NCI-H2029 (cell line): Measurements from ENCODE around the gene PTRH2.
"Not testable (repeated sequence)": the region's sequence is repeated elsewhere in the genome, so short reads cannot be mapped to it uniquely, and the experiment has no call there.

Source experiments
- DNase-seq: peaks from one replicate; lab custom pipeline; 2025; lab: John Stamatoyannopoulos, UW

PTRH2 gene

DNA sequence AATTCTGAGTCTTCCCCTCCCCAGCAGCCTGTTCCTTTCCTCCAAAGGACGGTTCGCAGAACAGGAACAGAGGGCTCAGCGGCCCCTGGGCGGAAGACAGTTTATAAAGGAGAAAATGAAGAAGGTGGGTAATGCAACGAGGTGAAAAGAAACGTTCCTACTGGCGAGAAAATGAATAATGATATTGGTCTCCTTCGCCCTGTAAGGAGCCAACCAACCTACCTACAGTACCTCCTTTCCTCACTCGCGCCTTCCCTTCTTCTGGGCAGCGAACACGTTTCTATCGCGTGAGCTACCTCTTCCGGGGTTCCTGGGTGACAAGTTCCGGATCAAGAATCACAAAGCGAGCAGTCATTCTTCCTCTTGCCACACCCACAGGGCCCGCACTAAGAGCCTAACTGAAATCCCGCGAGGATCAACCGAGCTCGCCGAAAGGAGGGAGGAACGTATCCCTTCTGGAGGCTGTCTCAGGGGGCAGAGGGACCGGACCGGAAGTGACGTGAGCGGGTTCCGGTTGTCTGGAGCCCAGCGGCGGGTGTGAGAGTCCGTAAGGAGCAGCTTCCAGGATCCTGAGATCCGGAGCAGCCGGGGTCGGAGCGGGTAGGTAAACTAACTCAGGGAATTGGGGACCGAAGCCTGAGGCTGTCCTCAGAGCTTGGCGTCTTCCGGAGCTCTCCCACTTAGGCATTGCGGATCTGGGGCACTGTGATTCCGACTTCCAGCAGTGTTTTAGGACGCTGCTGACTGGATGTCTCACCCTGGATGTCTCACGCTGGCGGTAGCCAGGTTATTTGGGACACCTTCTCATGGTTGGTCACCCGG, at the start of gene PTRH2, which contains the start of gene VMP1:
TSS of gene PTRH2 (minus strand) at position 282 of the 822 bp plus-strand sequence. CDS start 9,452 bp downstream, outside the sequence.
TSS of gene VMP1 (plus strand) at position 506 of the 822 bp plus-strand sequence. CDS start 23,793 bp downstream, outside the sequence.
- DNase-seq: peak; percentile 99

DNA sequence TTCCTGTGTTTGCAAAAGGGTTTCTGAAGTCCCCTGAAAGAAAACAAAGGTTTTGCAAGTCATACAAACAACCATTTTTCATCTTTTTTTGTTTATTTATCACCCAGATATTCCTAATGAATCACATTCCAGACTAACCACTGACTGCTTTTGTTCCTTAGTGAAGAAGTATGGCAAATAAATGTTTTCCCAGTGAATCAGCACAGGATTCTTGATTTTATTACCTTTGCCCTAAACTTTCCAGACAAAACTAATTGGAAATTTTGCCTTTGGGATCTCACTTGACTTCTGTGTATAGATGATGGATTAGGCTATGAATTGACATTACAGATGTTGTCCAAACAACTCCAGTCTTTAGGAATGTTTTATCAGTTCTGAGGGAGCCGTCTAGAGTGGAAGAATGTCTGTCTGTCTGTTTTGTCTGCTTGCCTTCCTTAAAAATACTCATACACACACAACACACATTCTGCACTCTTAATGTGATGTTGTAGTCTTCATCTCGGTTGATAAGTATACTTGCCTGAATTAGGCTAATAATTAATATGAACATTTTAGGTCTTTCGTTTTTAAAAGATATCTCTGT, 49.1 kb upstream of the PTRH2 start:
- DNase-seq: no peak

DNA sequence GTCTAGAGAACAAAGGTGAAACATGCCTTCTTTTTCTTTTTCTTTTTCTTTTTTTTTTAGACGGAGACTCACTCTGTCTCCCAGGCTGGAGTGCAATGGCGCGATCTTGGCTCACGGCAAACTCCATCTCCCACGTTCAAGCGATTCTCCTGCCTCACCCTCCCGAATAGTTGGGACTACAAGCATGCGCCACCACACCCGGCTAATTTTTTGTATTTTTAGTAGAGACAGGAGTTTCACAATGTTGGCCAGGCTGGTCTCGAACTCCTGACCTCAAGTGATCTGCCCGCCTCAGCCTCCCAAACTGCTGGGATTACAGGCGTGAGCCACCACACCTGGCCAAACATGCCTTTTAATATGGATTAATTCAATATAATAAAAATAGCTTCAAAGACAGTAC, 47.8 kb upstream of the PTRH2 start:
- DNase-seq: not testable (repeated sequence)

GRCh38 chr17:59754552-59754951, 47.3 kb upstream of the PTRH2 start:
- DNase-seq: no peak

GRCh38 chr17:59753522-59754467, 46.6 kb upstream of the PTRH2 start:
- peak; percentile 64 for DNase-seq

GRCh38 chr17:59752922-59753321, 45.7 kb upstream of the PTRH2 start:
- DNase-seq: no peak

DNA sequence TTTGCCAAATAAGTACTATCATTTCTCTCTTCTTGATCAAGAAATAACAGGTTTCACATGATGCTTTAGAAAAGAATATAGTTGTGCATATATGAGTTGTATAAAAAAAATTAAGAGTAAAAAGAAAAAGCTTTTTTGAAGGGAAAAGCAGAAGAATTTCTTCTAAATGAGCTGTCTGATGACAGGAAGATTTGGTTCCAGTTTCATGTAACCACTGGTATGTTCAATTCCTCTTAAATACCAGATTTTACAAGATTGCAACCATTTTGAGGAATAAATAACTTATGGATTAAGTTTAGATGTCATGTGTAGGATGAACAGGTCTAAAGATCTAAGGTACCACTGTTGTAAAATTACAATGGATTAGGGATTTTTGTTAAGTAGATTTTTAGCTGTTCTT, 45.2 kb upstream of the PTRH2 start:
- no peak for DNase-seq

- no peak for DNase-seq
Measured at GRCh38 chr17:59751955-59752413, 44.8 kb upstream of the PTRH2 start.

GRCh38 chr17:59748591-59748990, 41.4 kb upstream of the PTRH2 start:
- DNase-seq: no peak

DNA sequence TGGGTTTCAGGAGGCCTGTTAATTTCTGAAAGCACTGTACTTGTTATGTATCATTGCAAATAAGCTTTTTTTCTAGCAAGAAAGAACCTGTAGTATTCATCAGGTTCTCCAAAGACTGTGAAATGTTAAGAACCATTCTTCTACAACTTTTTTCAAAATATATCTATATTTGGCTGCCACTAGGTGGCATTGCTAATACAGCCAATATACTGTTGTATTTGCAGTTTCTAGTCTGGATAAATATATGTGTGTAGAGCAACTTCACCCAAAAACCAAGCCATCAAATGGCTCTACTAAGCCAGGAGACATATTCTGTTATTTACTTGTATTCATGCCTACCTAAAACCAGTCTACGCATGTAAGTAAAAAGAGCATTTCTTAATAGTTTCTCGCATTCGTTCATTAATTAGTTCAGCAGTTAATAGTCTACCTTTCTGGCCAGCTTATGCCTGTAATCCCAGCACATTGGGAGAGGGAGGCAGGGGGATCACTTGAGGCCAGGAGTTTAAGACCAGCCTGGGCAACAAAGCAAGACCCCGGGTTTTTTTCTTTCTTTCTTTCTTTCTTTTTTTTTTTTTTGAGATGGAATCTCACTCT, 39.7 kb upstream of the PTRH2 start:
- peak; percentile 14 for DNase-seq

GRCh38 chr17:59745040-59745439, 37.8 kb upstream of the PTRH2 start:
- no peak for DNase-seq

- no peak for DNase-seq
Measured at GRCh38 chr17:59743842-59744241, 36.6 kb upstream of the PTRH2 start.

DNA sequence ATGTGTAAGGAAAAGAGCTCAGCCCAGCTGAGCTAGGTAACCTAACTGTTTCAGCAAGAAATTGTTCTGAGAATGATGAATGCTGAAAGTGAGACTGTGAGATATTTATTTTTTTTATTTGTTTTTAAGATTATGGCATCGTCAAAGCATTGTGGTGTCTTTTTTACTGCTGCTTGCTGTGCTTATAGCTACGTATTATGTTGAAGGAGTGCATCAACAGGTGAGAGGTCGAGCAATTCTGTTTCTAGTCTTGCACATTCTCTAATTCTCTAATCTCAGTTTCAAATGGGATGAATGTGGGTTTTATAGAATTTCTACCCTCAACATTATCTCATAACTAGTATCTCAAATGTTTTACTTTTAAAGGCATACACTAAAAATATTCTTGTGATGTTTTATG, 30.1 kb upstream of the PTRH2 start:
- DNase-seq: no peak

GRCh38 chr17:59734226-59734625, 27.0 kb upstream of the PTRH2 start:
- no peak for DNase-seq

DNA sequence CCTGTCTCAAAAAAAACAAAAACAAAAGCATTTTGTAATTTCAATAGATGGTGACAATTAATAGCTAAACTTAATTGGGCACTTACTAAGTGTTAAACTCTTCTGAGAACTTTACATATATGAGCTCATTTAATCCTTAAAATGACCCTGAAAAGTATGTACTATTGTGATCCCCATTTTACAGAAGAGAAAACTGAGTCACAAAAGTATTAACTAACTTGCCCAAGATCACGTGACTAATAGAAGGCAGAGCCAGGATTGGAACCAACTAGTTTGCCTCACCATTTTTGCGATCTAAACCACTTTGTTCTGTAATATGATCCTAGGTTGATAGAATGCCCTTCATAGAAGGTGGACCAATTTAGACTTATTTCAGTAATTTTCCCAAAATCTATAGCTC, 26.5 kb upstream of the PTRH2 start:
- no peak for DNase-seq

DNA sequence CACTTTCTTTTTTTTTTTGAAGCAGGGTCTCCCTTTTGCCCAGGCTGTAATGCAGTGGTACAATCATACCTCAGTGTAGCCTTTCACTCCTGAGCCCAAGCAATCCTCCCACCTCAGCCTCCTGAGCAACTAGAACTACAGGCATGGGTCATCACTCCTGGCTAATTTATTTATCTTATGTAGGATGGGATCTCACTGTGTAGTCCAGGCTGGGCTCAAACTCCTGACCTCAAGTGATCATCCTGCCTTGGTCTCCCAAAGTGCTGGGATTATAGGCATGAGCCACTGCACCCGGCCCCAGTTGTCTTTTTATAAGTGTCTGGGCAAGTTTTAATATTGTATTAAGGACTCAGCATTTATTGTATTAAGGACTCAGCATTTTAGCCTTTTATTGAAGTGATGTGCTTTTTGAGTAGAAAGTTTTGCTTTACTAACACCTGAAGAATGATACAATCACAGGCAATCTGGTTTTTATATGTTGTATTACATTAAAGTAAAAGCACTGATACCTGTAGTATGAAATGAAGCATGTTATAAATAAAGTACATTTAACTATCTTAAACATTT, 23.1 kb upstream of the PTRH2 start:
- DNase-seq: no peak

DNA sequence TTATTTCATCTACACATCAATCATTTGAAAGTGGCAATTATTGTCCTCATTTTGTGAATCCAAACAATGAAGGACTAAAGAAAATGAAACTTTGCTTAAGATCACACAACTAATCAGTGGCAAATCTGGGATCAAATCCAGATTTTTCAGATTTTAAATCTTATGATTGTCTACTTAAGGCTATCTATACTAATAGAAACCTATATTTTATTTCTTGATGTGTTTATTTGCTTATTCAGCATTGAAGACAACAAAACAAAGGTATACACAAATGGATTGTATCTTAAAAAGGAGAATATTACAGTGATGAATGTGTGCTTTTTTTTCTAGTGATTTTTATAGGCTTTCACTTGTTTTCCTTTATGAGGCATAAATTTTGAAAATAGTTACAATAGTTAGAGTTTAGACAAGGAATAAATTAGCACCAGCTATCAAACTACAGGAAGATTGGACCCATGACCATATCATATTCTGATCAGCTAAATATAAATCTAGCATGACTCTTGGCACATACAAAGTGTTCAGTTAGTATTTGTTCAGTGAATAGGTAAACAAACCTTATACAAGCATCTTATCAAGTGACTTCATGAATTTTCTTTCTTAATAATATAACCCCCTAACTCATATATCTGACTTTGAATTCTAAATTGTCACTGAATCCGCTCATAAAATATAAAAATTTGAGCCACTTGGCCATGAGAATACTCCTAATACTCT, 20.7 kb upstream of the PTRH2 start:
- no peak for DNase-seq

DNA sequence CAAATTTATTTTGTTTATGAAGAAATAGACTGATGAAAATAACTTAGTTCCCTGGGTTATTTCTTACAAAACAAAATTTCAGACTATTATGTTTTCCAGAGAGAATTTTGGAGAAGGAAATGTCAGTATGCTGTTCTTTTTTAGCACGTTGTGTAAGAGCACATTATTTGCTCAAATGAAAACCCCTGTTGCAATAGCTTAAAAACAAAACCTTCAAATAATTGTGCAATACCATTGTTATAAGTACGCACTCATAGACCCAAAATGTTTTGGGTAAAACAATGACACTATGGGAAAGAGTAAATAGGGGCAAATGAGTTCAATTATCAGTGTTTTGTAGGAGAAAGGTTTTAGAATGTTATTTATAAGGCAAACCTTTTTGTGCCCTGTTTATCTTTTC, 18.5 kb upstream of the PTRH2 start:
- no peak for DNase-seq

DNA sequence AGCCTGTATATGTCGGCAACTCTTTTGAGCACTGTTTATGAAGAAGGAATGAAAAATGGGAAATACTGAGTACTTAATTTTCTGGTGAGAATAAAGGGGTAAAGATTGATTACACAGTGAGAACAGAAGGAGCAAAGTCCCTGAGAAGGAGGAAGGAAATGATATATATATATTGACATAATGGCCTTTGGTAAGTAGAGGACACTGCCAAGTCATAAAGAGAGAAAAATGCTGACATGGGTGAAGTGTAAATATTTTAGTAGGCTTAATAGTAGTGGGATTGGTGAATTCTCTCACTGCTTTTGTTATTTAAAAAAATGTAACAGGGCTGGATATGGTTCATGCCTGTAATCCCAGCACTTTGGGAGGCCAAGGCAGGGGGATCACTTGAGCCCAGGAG, 16.4 kb upstream of the PTRH2 start:
- no peak for DNase-seq

DNA sequence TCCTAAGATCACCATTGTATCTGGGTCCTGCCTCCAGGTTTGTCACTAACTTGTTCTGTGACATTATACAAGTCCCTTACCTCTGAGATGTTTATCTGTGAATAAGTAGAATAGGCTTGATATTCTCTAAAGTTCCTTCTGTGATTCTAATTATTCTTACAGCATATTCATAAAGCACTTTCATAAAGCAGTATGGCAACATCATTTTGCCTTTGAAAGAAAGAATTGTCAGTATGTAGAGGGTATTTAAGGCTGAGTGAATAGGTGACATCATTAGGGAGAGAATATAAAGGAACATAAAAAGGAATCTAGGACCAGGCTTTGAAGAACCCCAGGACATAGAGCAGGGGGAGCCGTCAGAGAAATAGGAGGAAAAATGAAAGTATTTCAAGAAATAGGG, 15.8 kb upstream of the PTRH2 start:
- no peak for DNase-seq

GRCh38 chr17:59722623-59723022, 15.4 kb upstream of the PTRH2 start:
- no peak for DNase-seq
